Keratinocyte (primary cell): ENCODE results near the gene SLC17A3.

Experiments used
- EZH2 ChIP-seq: IDR thresholded peaks from one replicate; pipeline ENCODE4 v1.6.1; 2012; ENCODE audit warnings: inconsistent platforms, mild to moderate bottlenecking, low read length, moderate library complexity
- TF ChIP-seq, protein P1 (sequence below), 3 experiments: IDR thresholded peaks in 1 of 3; conservative IDR thresholded peaks in 1 of 3; optimal IDR thresholded peaks in 1 of 3; 2 replicates in 2 of 3; 3 replicates in 1 of 3; pipeline versions ENCODE3 to v1.5.1; 2011; ENCODE audit warnings: low read length in 3 of 3, mild to moderate bottlenecking in 3 of 3, moderate library complexity in 2 of 3, control low read depth in 1 of 3, inconsistent platforms in 1 of 3; ENCODE audit not compliant: insufficient read depth in 2 of 3; ENCODE audit errors: extremely low read depth in 1 of 3

DNA sequence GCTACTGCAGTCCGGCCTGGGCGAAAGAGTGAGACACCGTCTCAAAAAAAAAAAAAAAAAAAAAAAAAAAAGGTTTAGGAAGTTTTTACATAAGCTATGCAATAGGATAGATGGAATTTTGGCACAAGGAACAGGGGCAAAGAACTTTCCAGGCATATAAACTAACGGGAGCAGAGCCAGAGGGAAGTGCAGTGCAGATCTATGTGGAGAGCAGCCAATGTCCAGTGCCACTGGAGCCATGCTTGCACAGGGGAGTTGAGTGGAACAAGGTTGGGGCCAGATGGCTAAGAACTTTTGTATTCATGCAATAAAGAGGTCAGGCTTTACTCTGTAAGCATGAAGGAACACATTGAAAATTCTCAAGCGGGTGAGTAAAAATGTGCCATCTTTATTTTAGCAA, 45.6 kb upstream of the SLC17A3 start:
- no peak for TF ChIP-seq EZH2
- TF ChIP-seq, protein P1, sequence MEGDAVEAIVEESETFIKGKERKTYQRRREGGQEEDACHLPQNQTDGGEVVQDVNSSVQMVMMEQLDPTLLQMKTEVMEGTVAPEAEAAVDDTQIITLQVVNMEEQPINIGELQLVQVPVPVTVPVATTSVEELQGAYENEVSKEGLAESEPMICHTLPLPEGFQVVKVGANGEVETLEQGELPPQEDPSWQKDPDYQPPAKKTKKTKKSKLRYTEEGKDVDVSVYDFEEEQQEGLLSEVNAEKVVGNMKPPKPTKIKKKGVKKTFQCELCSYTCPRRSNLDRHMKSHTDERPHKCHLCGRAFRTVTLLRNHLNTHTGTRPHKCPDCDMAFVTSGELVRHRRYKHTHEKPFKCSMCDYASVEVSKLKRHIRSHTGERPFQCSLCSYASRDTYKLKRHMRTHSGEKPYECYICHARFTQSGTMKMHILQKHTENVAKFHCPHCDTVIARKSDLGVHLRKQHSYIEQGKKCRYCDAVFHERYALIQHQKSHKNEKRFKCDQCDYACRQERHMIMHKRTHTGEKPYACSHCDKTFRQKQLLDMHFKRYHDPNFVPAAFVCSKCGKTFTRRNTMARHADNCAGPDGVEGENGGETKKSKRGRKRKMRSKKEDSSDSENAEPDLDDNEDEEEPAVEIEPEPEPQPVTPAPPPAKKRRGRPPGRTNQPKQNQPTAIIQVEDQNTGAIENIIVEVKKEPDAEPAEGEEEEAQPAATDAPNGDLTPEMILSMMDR (optimal IDR thresholded peaks at IDR 0.05 in 1 of 3, IDR thresholded peaks at IDR 0.05 in 1 of 3, conservative IDR thresholded peaks at IDR 0.05 in 1 of 3; ENCODE audit: extremely low read depth in 1 of 3, insufficient read depth in 2 of 3, low read length in 3 of 3), result no peak
